Keratinocyte (primary cell): Measurements from ENCODE around the gene SLC9A6. TPM values are rescaled to one million over a fixed set of nuclear protein-coding genes. Genes with fewer than 3 reads are reported as not detected.

Experiments
- DNase-seq: peaks from one replicate; pipeline ENCODE4 v3.0.0-alpha.2; 2011; ENCODE audit warnings: low read depth, missing footprints, low spot score
- FAIRE-seq: peaks from 2 replicates; lab custom pipeline; 2011; peaks lifted over from hg19 to GRCh38; lab: Jason Lieb, UNC
- H2AFZ ChIP-seq: 2 replicates; pipeline ENCODE4 v1.6.0; 2012; ENCODE audit warnings: low read length, control low read depth, inconsistent platforms; ENCODE audit not compliant: control insufficient read depth
- H3K27ac ChIP-seq: 2 replicates; pipeline ENCODE4 v1.5.1; 2011; ENCODE audit warnings: low read length; ENCODE audit not compliant: control insufficient read depth, insufficient read depth
- H3K27me3 ChIP-seq: 3 replicates; pipeline ENCODE4 v1.6.0; 2011; ENCODE audit warnings: low read length; ENCODE audit not compliant: control insufficient read depth, insufficient read depth; ENCODE audit errors: extremely low read depth
- H3K36me3 ChIP-seq, 2 experiments: 2 replicates in 1 of 2; 3 replicates in 1 of 2; pipeline ENCODE4 v1.5.1; 2011; ENCODE audit warnings: low read length in 2 of 2, mild to moderate bottlenecking in 1 of 2; ENCODE audit not compliant: control insufficient read depth in 2 of 2, insufficient read depth in 2 of 2; ENCODE audit errors: extremely low read depth in 1 of 2
- H3K4me1 ChIP-seq: 3 replicates; pipeline ENCODE4 v1.5.1; 2011; ENCODE audit warnings: low read length; ENCODE audit not compliant: control insufficient read depth, insufficient read depth; ENCODE audit errors: extremely low read depth
- H3K4me2 ChIP-seq: 3 replicates; pipeline ENCODE4 v1.6.0; 2011; ENCODE audit warnings: low read depth, low read length; ENCODE audit not compliant: control insufficient read depth, insufficient read depth; ENCODE audit errors: extremely low read depth
- H3K4me3 ChIP-seq, 3 experiments: fragments of 200-600 bp in 1 of 3; sonication (generic) in 1 of 3; 2 replicates in 2 of 3; 3 replicates in 1 of 3; pipeline ENCODE4 v1.5.1; 2011 to 2016; ENCODE audit warnings: low read length in 3 of 3, mild to moderate bottlenecking in 3 of 3, control low read depth in 2 of 3, inconsistent platforms in 1 of 3, low read depth in 1 of 3, mixed read lengths in 1 of 3, mixed run types in 1 of 3, moderate library complexity in 1 of 3; ENCODE audit not compliant: control insufficient read depth in 2 of 3, insufficient read depth in 2 of 3; ENCODE audit errors: extremely low read depth in 1 of 3
- H3K79me2 ChIP-seq: 2 replicates; pipeline ENCODE4 v1.6.0; 2012; ENCODE audit warnings: low read length; ENCODE audit not compliant: control insufficient read depth, insufficient read depth
- H3K9ac ChIP-seq: 3 replicates; pipeline ENCODE4 v1.6.0; 2011; ENCODE audit warnings: low read length; ENCODE audit not compliant: control insufficient read depth, insufficient read depth; ENCODE audit errors: extremely low read depth
- H3K9me1 ChIP-seq: 3 replicates; pipeline ENCODE4 v1.6.0; 2011; ENCODE audit warnings: low read length; ENCODE audit not compliant: control insufficient read depth, insufficient read depth; ENCODE audit errors: extremely low read depth
- H3K9me3 ChIP-seq: 2 replicates; pipeline ENCODE4 v1.5.1; 2012; ENCODE audit warnings: low read depth, low read length; ENCODE audit not compliant: control insufficient read depth
- H4K20me1 ChIP-seq: 3 replicates; pipeline ENCODE4 v1.6.0; 2011; ENCODE audit warnings: low read length; ENCODE audit not compliant: control insufficient read depth, insufficient read depth; ENCODE audit errors: extremely low read depth
- EZH2 ChIP-seq: IDR thresholded peaks from one replicate; pipeline ENCODE4 v1.6.1; 2012; ENCODE audit warnings: inconsistent platforms, mild to moderate bottlenecking, low read length, moderate library complexity
- dilution Hi-C: fragments of 300-500 bp; cut with MboI; formaldehyde crosslinking; loops from one replicate; pipeline ENCODE4 v1.7.0; 2020; ENCODE audit warnings: low sequenced_read_pairs; ENCODE audit not compliant: extremely low pct_ligation_motif_present
- polyA plus RNA-seq, 5 experiments: library from polyadenylated mRNA; depleted of rRNA in 3 of 5; stranded (reverse) in 3 of 5; stranded (forward) in 1 of 5; unstranded in 1 of 5; fragments of >200 nt; gene quantifications; 1 replicate in 1 of 5; 2 replicates in 3 of 5; 3 replicates in 1 of 5; pipeline versions ENCODE4 v1.2.1 to v1.2.3, GENCODE V29; 2011 to 2012; ENCODE audit warnings: missing spikeins in 2 of 5, low read depth in 1 of 5, low replicate concordance in 1 of 5
- TF ChIP-seq, protein P1 (sequence below), 3 experiments: IDR thresholded peaks in 1 of 3; conservative IDR thresholded peaks in 1 of 3; optimal IDR thresholded peaks in 1 of 3; 2 replicates in 2 of 3; 3 replicates in 1 of 3; pipeline versions ENCODE3 to v1.5.1; 2011; ENCODE audit warnings: low read length in 3 of 3, mild to moderate bottlenecking in 3 of 3, moderate library complexity in 2 of 3, control low read depth in 1 of 3, inconsistent platforms in 1 of 3; ENCODE audit not compliant: insufficient read depth in 2 of 3; ENCODE audit errors: extremely low read depth in 1 of 3

SLC9A6 gene
- polyA plus RNA-seq, 1 donor (not counting 4 experiments of a cell fraction or from before 2014, with no cell fraction given), result 17.4 TPM

DNA sequence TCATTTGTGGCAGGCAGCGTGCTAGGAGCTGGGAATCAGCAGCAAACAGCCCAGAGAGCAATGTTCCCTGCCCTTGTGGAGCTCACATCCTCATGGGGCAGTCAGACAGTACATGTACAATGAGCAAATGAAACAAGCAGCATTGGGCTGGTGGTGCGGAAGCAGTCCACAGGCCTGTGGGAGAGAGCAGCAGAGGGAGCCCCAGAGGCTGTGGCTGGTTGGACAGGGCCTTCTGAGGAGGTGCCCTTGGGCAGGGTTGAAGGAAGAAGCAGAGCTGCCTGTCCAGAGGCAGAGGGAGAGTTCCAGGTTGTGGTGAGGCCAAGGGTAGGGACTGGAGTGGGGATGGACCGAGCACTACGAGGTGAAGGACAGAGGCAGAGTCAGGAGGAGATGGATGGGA, 33.9 kb upstream of the SLC9A6 start:
- no peaks in the 10 kb centered on the region for H3K9me1 ChIP-seq
- no peaks in the 10 kb centered on the region for H3K79me2 ChIP-seq
- no peaks in the 10 kb centered on the region for H4K20me1 ChIP-seq
- H3K9me3 ChIP-seq, result no peaks in the 10 kb centered on the region
- no peak overlapping the region for H3K27ac ChIP-seq
- TF ChIP-seq, protein P1, sequence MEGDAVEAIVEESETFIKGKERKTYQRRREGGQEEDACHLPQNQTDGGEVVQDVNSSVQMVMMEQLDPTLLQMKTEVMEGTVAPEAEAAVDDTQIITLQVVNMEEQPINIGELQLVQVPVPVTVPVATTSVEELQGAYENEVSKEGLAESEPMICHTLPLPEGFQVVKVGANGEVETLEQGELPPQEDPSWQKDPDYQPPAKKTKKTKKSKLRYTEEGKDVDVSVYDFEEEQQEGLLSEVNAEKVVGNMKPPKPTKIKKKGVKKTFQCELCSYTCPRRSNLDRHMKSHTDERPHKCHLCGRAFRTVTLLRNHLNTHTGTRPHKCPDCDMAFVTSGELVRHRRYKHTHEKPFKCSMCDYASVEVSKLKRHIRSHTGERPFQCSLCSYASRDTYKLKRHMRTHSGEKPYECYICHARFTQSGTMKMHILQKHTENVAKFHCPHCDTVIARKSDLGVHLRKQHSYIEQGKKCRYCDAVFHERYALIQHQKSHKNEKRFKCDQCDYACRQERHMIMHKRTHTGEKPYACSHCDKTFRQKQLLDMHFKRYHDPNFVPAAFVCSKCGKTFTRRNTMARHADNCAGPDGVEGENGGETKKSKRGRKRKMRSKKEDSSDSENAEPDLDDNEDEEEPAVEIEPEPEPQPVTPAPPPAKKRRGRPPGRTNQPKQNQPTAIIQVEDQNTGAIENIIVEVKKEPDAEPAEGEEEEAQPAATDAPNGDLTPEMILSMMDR (optimal IDR thresholded peaks at IDR 0.05 in 1 of 3, IDR thresholded peaks at IDR 0.05 in 1 of 3, conservative IDR thresholded peaks at IDR 0.05 in 1 of 3; ENCODE audit: extremely low read depth in 1 of 3, insufficient read depth in 2 of 3, low read length in 3 of 3), result no peak
- no peak for TF ChIP-seq EZH2
- no peaks in the 10 kb centered on the region for H3K27me3 ChIP-seq
- H3K36me3 ChIP-seq, result no peaks in the 10 kb centered on the region
- dilution Hi-C loops, result no loop called here
- no peaks in the 10 kb centered on the region for H3K4me1 ChIP-seq
- H3K9ac ChIP-seq, result no peak overlapping the region
- no peak overlapping the region for H3K4me3 ChIP-seq
- DNase-seq, result no peak
- no peak overlapping the region for H2AFZ ChIP-seq
- FAIRE-seq, result no peak
- no peak overlapping the region for H3K4me2 ChIP-seq

DNA sequence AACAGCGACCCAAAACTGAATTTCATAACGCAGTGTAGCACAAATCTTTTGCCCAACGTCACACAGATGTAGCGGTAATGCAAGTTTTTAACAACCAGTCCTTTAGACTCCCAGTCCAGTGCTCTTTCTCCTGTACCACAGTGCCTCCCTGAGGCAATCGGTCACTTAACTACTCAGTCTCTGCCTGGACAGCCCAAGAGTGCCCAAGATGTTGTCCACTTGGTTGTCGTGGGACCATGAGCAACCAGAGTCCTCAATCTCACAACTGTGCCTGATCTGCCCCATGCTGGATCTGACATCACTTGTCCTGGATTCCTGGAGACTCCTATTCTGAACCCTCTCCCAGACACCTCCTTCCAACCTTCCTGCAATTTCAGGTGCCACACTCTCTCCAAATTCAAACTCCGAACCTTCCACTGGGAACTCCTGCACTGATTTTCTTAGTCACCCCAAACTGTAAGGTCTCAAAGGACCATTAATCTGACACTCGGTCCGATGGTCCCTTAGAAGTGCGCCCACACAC, 12.1 kb upstream of the SLC9A6 start:
- dilution Hi-C loops, result no loop called here
- no peak for TF ChIP-seq EZH2
- TF ChIP-seq, protein P1 (optimal IDR thresholded peaks at IDR 0.05 in 1 of 3, IDR thresholded peaks at IDR 0.05 in 1 of 3, conservative IDR thresholded peaks at IDR 0.05 in 1 of 3; ENCODE audit: extremely low read depth in 1 of 3, insufficient read depth in 2 of 3, low read length in 3 of 3), result peak in 1 of 3 experiments; percentile 33
- Histone ChIP-seq H2AFZ (peak overlapping the region; percentile 86), H3K4me2 (peak overlapping the region; percentile 88), H3K27me3 (no peaks in the 10 kb centered on the region), H3K9me1 (no peaks in the 10 kb centered on the region), H3K36me3 (no peaks in the 10 kb centered on the region), H3K79me2 (peaks cover 30% of the 10 kb centered on the region), H4K20me1 (no peaks in the 10 kb centered on the region), H3K9me3 (no peaks in the 10 kb centered on the region), H3K9ac (peak overlapping the region; percentile 80), H3K4me3 (peak overlapping the region; percentile 57 to 86 (median 81)), H3K27ac (peak overlapping the region; percentile 78), H3K4me1 (peaks cover 9% of the 10 kb centered on the region)
- DNase-seq, result no peak
- FAIRE-seq, result no peak
